ENCODE measurements around the gene CTAGE6.
"Not testable (repeated sequence)": the region's sequence is repeated elsewhere in the genome, so short reads cannot be mapped to it uniquely, and the experiment has no call there.

CTAGE6 gene

DNA sequence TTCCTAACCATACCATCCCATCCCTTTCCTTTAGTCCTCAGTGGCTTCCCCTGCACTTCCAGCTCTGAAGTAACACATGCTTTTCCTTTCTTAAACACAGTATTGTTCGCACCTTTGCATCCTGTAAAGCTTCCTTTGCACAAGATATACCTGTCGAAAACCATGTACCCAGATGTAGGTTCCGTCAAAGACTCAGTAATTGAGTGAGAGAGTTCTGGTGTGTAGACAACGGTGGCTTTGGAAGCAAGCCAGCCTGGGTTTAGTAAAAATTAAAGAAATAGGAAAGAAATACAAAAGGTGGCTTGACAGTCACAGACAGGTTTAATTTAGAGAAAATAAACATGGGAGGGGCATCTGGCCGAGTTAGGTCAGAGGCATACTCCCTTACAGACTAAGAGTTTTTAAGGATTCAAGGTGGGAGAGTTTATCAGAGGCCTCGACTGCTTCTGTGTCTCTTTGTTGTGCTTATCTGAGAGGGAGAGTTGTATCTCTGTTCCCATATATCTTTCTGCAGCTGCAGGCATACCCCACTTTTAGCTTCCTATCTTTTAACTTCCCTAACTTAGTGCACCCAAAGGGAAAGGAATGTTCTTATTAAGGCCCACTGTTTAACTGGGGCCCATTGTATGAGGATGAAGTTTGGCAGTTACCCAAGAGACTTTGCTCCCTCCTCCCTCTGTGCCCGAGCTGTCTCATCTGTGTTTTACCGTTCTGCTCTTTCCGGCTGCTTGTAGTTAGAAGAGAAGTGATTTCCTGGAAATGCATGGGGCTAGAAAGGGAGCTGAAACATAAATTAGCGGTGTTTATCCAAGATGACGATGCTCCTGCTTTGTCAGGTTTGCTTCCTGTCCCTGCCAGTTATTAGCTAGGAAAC lies 42.7 kb downstream of the CTAGE6 start:
- DNase-seq: not testable (repeated sequence)

DNA sequence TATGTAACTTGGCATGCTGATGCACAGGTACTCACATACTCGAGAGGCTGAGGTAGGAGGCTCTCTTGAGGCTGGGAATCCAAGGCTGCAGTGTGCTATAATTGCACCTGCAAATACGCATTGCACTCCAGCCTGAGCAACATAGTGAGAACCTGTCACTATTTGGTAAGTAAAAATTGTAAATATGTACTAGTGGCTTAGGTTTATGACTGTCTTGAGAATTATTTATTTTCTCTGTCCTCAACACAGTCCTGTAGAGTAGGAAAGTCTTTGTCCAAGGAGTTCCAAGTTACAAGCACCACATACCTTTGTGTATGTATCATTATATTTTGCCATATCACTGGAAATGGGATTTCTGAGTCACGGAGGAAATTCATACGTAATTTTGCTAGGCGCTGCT lies 45.1 kb downstream of the CTAGE6 start:
- DNase-seq: not testable (repeated sequence)

DNA sequence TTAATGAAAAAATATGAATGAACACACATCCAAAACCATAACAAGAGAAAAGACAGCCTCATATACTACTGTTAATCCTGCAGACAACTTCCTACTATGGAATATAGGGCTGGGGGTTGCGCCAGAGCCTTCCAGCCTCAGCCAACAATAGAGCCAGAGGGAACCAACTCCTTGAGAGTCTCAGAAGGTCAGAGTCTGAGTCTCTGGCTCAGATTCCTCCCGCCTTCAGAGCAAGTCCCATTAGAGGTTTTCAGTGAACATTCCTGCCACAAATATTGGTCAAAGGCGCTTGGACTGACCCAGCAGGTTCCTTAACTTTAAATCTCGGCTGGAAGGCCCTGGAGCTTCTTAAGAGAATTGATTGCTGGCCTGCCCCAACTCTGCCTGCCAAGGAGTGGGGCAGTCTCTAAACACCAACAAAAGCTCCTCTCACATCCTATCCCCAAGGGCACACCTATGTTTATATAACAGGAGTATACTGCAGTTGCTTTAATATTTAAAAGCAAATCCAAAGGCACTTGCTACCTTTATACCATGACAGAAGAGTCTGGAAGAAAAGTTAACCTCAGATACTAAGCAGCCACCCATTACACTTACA lies 45.7 kb downstream of the CTAGE6 start:
- DNase-seq: not testable (repeated sequence)

DNA sequence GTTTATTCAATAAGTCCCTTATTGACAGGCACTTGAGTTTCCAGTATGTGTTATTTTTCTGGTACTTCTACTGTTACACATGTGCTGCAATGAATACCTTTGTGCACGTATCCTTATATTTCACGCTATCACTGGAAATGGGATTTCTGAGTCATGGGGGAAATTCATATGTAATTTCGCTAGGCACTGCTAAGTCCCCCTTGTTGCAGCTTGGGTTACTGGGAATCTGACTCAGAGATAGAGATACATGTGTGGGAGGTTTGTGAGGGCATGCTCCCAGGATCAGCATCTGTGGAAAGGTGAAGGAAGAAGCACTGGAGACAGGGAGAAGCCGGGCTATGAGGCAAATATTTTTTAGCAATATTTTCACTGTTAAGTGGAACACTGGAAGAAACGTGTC lies 47.6 kb downstream of the CTAGE6 start:
- DNase-seq: not testable (repeated sequence)

Measured in islet precursor cell (in vitro differentiated cells).